IMR-90 (cell line): ENCODE measurements around the gene SLAMF1. TPM values are rescaled to one million over a fixed set of nuclear protein-coding genes. Genes with fewer than 3 reads are reported as not detected.

Source experiments
- ATAC-seq: fragments of 200-7000 bp; cut with Tn5 transposase; 2 replicates; pipeline ENCODE4 v1.9.1; 2020; ENCODE audit warnings: low read depth, mild to moderate bottlenecking, moderate library complexity
- BruUV-seq: library from RNA; stranded (reverse); fragments of 400-500 nt; replicated peaks from 2 replicates; lab custom pipeline; 2021; lab: Mats Ljungman, UMichigan
- CTCF ChIA-PET: fragments of 300-600 bp; formaldehyde crosslinking; extraction: SDS; loops from one replicate; lab custom pipeline; 2021; ENCODE audit warnings: antibody characterized with exemption; lab: Yijun Ruan, JAX
- POLR2A ChIA-PET: fragments of 300-600 bp; sonication (Branson Sonifier 250); formaldehyde crosslinking; loops from one replicate; lab custom pipeline; 2022; ENCODE audit warnings: antibody characterized with exemption; ENCODE audit not compliant: unreplicated experiment; lab: Charles Lee
- DNase-seq: peaks from one replicate; pipeline ENCODE4 v3.0.0; 2013
- H2AFZ ChIP-seq: replicated peaks from 2 replicates; pipeline ENCODE3; 2013; ENCODE audit warnings: low read length, mild to moderate bottlenecking; ENCODE audit not compliant: poor library complexity
- H2AK5ac ChIP-seq: 2 replicates; pipeline ENCODE4 v1.6.1; 2013; ENCODE audit warnings: low read depth, low read length, inconsistent platforms
- H2AK9ac ChIP-seq: replicated peaks from 2 replicates; pipeline ENCODE3; 2013; ENCODE audit warnings: mild to moderate bottlenecking, low read depth, low read length, moderate library complexity; ENCODE audit not compliant: poor library complexity
- H2BK120ac ChIP-seq: 2 replicates; pipeline ENCODE4 v1.6.1; 2013; ENCODE audit warnings: low read depth, low read length, inconsistent platforms
- H2BK15ac ChIP-seq: 3 replicates; pipeline ENCODE4 v1.6.1; 2013; ENCODE audit warnings: low read depth, low read length, inconsistent platforms
- H2BK20ac ChIP-seq: 2 replicates; pipeline ENCODE4 v1.6.1; 2013; ENCODE audit warnings: low read depth, mild to moderate bottlenecking, inconsistent platforms, low read length, moderate library complexity
- H2BK5ac ChIP-seq: 2 replicates; pipeline ENCODE4 v1.6.1; 2013; ENCODE audit warnings: mild to moderate bottlenecking, low read depth, low read length, inconsistent platforms; ENCODE audit not compliant: poor library complexity, severe bottlenecking
- H3K14ac ChIP-seq: replicated peaks from 2 replicates; pipeline ENCODE4 v1.6.1; 2013; ENCODE audit warnings: low read depth, low read length, inconsistent platforms
- H3K18ac ChIP-seq: 2 replicates; pipeline ENCODE4 v1.6.1; 2013; ENCODE audit warnings: low read depth, low read length, control low read depth
- H3K23ac ChIP-seq: 2 replicates; pipeline ENCODE4 v1.6.1; 2013; ENCODE audit warnings: low read depth, low read length, inconsistent platforms
- H3K27ac ChIP-seq: 2 replicates; pipeline ENCODE4 v1.5.1; 2013; ENCODE audit warnings: mild to moderate bottlenecking, control low read depth, low read length; ENCODE audit not compliant: insufficient read depth
- H3K27me3 ChIP-seq: 2 replicates; pipeline ENCODE4 v1.6.1; 2013; ENCODE audit warnings: low read length; ENCODE audit not compliant: control insufficient read depth, insufficient read depth
- H3K36me3 ChIP-seq: 2 replicates; pipeline ENCODE4 v1.6.1; 2013; ENCODE audit warnings: low read length, mixed read lengths; ENCODE audit not compliant: control insufficient read depth, insufficient read depth
- H3K4ac ChIP-seq: 2 replicates; pipeline ENCODE4 v1.6.1; 2013; ENCODE audit warnings: low read depth, low read length, inconsistent platforms
- H3K4me1 ChIP-seq: 2 replicates; pipeline ENCODE4 v1.6.1; 2013; ENCODE audit warnings: low read length, mixed read lengths; ENCODE audit not compliant: control insufficient read depth, insufficient read depth
- H3K4me2 ChIP-seq: 2 replicates; pipeline ENCODE4 v1.6.1; 2013; ENCODE audit warnings: low read depth, mild to moderate bottlenecking, control low read depth, low read length, moderate library complexity
- H3K4me3 ChIP-seq: 2 replicates; pipeline ENCODE4 v1.5.1; 2013; ENCODE audit warnings: low read depth, mild to moderate bottlenecking, control low read depth, low read length, moderate library complexity; ENCODE audit not compliant: insufficient read depth
- H3K56ac ChIP-seq: 2 replicates; pipeline ENCODE4 v1.6.1; 2013; ENCODE audit warnings: low read length, inconsistent platforms; ENCODE audit not compliant: insufficient read depth; ENCODE audit errors: extremely low read depth
- H3K79me1 ChIP-seq, 2 experiments: 2 replicates each; pipeline ENCODE4 v1.6.1; 2013; ENCODE audit warnings: low read length in 2 of 2, inconsistent platforms in 1 of 2, low read depth in 1 of 2
- H3K9ac ChIP-seq: 2 replicates; pipeline ENCODE4 v1.6.1; 2013; ENCODE audit warnings: low read depth, low read length, control low read depth
- H3K9me1 ChIP-seq: 2 replicates; pipeline ENCODE4 v1.6.1; 2013; ENCODE audit warnings: low read length, inconsistent platforms; ENCODE audit not compliant: insufficient read depth
- H3K9me3 ChIP-seq: 2 replicates; pipeline ENCODE4 v1.6.1; 2013; ENCODE audit warnings: low read length; ENCODE audit not compliant: control insufficient read depth, insufficient read depth
- H4K20me1 ChIP-seq: 2 replicates; pipeline ENCODE4 v1.6.1; 2013; ENCODE audit warnings: low read length, inconsistent platforms; ENCODE audit not compliant: insufficient read depth
- H4K5ac ChIP-seq: 2 replicates; pipeline ENCODE4 v1.6.1; 2013; ENCODE audit warnings: mild to moderate bottlenecking, low read depth, low read length, control low read depth
- H4K8ac ChIP-seq, 2 experiments: 2 replicates each; pipeline ENCODE4 v1.6.1; 2013; ENCODE audit warnings: low read depth in 2 of 2, low read length in 2 of 2, control low read depth in 1 of 2, inconsistent platforms in 1 of 2
- H4K91ac ChIP-seq: 2 replicates; pipeline ENCODE4 v1.6.1; 2013; ENCODE audit warnings: low read depth, low read length, inconsistent platforms; ENCODE audit not compliant: insufficient read depth
- BHLHE40 ChIP-seq: fragments of 150-350 bp; IDR thresholded peaks from 2 replicates; pipeline ENCODE4 v1.6.1; 2016; ENCODE audit warnings: mild to moderate bottlenecking, low read depth, low read length
- CHD1 ChIP-seq: IDR thresholded peaks from 2 replicates; pipeline ENCODE4 v1.6.1; 2012; ENCODE audit warnings: low read depth, low read length, improper control_type of control experiment
- CTCF ChIP-seq: conservative IDR thresholded peaks from 2 replicates; pipeline ENCODE4 v1.5.1; 2012; ENCODE audit warnings: mild to moderate bottlenecking, low read depth, low read length, improper control_type of control experiment
- ELK1 ChIP-seq: fragments of 150-350 bp; IDR thresholded peaks from 2 replicates; pipeline ENCODE4 v1.6.1; 2016; ENCODE audit warnings: low read depth, mild to moderate bottlenecking, low read length, moderate library complexity, borderline replicate concordance
- FOS ChIP-seq: fragments of 150-350 bp; IDR thresholded peaks from 2 replicates; pipeline ENCODE4 v1.6.1; 2016; ENCODE audit warnings: low read depth, low read length
- MAZ ChIP-seq: IDR thresholded peaks from 2 replicates; pipeline ENCODE4 v1.6.1; 2012; ENCODE audit warnings: low read depth, mild to moderate bottlenecking, low read length, improper control_type of control experiment, moderate library complexity, borderline replicate concordance
- MXI1 ChIP-seq: IDR thresholded peaks from 2 replicates; pipeline ENCODE4 v1.6.1; 2012; ENCODE audit warnings: low read depth, mild to moderate bottlenecking, low read length, moderate library complexity, borderline replicate concordance
- NFE2L2 ChIP-seq: fragments of 150-350 bp; IDR thresholded peaks from 2 replicates; pipeline ENCODE4 v1.6.1; 2016; ENCODE audit warnings: low read depth, mild to moderate bottlenecking, low read length
- POLR2A ChIP-seq: IDR thresholded peaks from 2 replicates; pipeline ENCODE4 v1.6.1; 2012; ENCODE audit warnings: mild to moderate bottlenecking, low read depth, low read length
- RFX5 ChIP-seq: IDR thresholded peaks from 2 replicates; pipeline ENCODE4 v1.8.0; 2012; ENCODE audit warnings: low read depth, mild to moderate bottlenecking, low read length, moderate library complexity
- SMC3 ChIP-seq: fragments of 150-350 bp; IDR thresholded peaks from 2 replicates; pipeline ENCODE4 v1.6.1; 2016; ENCODE audit warnings: low read depth, mild to moderate bottlenecking, antibody characterized with exemption, low read length, moderate library complexity
- USF2 ChIP-seq: fragments of 150-350 bp; IDR thresholded peaks from 2 replicates; pipeline ENCODE4 v1.6.1; 2017; ENCODE audit warnings: mild to moderate bottlenecking, antibody characterized with exemption, low read length, low read depth
- WGBS, 2 experiments: methylation state at CpG; one replicate each; pipeline versions ENCODE4 v1.1.5 to v1.1.7; 2013; ENCODE audit warnings: missing lambda C conversion rate in 2 of 2; ENCODE audit not compliant: insufficient read length in 1 of 2; ENCODE audit errors: extremely low coverage in 2 of 2; 5-methylcytosine and 5-hydroxymethylcytosine counted together
- dilution Hi-C: fragments of 300-500 bp; cut with HindIII; formaldehyde crosslinking; loops from one replicate; pipeline ENCODE4 v1.14.3; 2018; ENCODE audit warnings: low sequenced_read_pairs; ENCODE audit not compliant: unreplicated experiment
- in situ Hi-C: fragments of 300-500 bp; cut with MboI; formaldehyde crosslinking; loops from 3 replicates; pipeline ENCODE4 v1.14.3; 2019; ENCODE audit warnings: low sequenced_read_pairs, inconsistent platforms, mixed read lengths
- intact Hi-C: fragments of 100-400 bp; cut with micrococcal nuclease; formaldehyde crosslinking; loops from 2 replicates; pipeline ENCODE4 v1.10.0; 2022
- polyA plus RNA-seq, 3 experiments: library from polyadenylated mRNA; depleted of rRNA; stranded (reverse); fragments of >200 nt; gene quantifications; 2 replicates each; pipeline ENCODE4 v1.2.3, GENCODE V29; 2012; ENCODE audit warnings: low replicate concordance in 1 of 3
- total RNA-seq: library from RNA; depleted of rRNA; stranded (reverse); fragments of >200 nt; gene quantifications from 2 replicates; pipeline ENCODE4 v1.2.3, GENCODE V29; 2012

SLAMF1 gene
- total and polyA plus RNA-seq, 2 of the 4 experiments (the other 2 are of a cell fraction) = not detected

- no peak overlapping the region for H2BK20ac ChIP-seq
Measured at GRCh38 chr1:160580221-160580812, 66.5 kb downstream of the SLAMF1 start.

More at GRCh38 chr1:160580221-160580812, 66.5 kb downstream of the SLAMF1 start:
- H3K4me2 ChIP-seq = no peak overlapping the region
- intact Hi-C loops (no loop called here), in situ Hi-C loops (no loop called here), dilution Hi-C loops (no loop called here)
- no peak overlapping the region for H3K9ac ChIP-seq
- H3K4me1 ChIP-seq = no peaks in the 10 kb centered on the region
- no peak overlapping the region for H4K91ac ChIP-seq
- no peak overlapping the region for H2AFZ ChIP-seq
- DNase-seq = no peak
- no peak overlapping the region for H2BK5ac ChIP-seq
- no peak overlapping the region for H3K18ac ChIP-seq
- ChIA-PET POLR2A (interaction anchor here (0.6 kb wide), 1 partner anchor 1015 kb away, joined by 4 read pairs; no protein-coding TSS in a partner anchor), CTCF (no interaction called here)
- no peak overlapping the region for H4K5ac ChIP-seq
- no peak overlapping the region for H3K4me3 ChIP-seq
- H3K27me3 ChIP-seq = no peaks in the 10 kb centered on the region
- no CpG with 5 or more reads among the region's 1 CpG for WGBS, 2 experiments
- no peak overlapping the region for H3K14ac ChIP-seq
- ATAC-seq = no peak
- TF ChIP-seq RFX5 (no peak), POLR2A (no peak), ELK1 (no peak), NFE2L2 (no peak), CHD1 (no peak), FOS (no peak), MXI1 (no peak), USF2 (no peak), SMC3 (no peak), CTCF (no peak), MAZ (no peak), BHLHE40 (no peak)
- no peaks in the 10 kb centered on the region for H3K79me1 ChIP-seq
- no peak overlapping the region for H3K27ac ChIP-seq
- H2AK5ac ChIP-seq = no peak overlapping the region
- no peak overlapping the region for H4K8ac ChIP-seq
- no peak overlapping the region for H2BK15ac ChIP-seq
- no peak overlapping the region for H3K4ac ChIP-seq
- no peak overlapping the region for H2BK120ac ChIP-seq
- BruUV-seq = no TSS peak
- no peaks in the 10 kb centered on the region for H3K36me3 ChIP-seq
- no peak overlapping the region for H3K23ac ChIP-seq
- no peaks in the 10 kb centered on the region for H4K20me1 ChIP-seq
- H3K9me3 ChIP-seq = no peaks in the 10 kb centered on the region
- no peaks in the 10 kb centered on the region for H3K9me1 ChIP-seq
- H2AK9ac ChIP-seq = no peak overlapping the region
- H3K56ac ChIP-seq = no peak overlapping the region
